ENCODE data around the gene USP34.
"Not testable (repeated sequence)": the region's sequence is repeated elsewhere in the genome, so short reads cannot be mapped to it uniquely, and the experiment has no call there.

USP34 gene

DNA sequence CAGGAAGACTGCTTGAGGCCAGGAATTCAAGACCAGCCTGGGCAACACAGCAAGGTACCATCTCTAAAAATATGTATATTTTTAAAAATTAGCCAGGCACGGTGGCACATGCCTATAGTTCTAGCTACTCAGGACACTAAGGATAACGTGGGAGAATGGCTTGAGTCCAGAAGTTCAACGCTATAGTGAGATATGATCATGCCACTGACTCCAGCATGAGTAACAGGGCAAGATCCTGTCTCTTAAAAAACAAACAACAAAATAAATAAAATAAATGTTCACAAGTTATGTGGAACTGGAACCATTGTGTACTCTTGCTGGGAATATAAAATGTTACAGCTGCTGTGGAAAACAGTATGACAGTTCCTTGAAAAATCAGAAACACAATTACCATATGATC is 47.2 kb downstream of the USP34 start:
- DNase-seq (ENCODE audit: low spot score), result no peak

DNA sequence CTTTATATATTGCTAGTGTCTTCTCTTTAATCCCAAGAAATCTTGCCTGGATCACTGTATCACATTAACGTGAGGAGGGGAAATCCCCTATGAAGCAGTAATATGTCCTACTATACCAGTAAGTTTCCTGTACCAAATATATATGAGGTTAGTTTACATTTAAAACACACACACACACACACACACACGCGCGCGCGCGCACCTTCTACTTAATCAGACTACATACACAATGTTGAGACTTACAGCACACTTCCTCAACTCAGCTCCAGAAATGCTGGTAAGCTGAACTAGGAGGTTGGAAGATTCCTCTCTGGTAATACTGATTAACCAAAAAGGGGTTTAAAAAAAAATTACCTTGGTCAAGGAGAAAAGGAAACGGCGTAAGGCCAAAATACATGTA is 49.3 kb downstream of the USP34 start:
- DNase-seq (ENCODE audit: low spot score), result no peak

DNA sequence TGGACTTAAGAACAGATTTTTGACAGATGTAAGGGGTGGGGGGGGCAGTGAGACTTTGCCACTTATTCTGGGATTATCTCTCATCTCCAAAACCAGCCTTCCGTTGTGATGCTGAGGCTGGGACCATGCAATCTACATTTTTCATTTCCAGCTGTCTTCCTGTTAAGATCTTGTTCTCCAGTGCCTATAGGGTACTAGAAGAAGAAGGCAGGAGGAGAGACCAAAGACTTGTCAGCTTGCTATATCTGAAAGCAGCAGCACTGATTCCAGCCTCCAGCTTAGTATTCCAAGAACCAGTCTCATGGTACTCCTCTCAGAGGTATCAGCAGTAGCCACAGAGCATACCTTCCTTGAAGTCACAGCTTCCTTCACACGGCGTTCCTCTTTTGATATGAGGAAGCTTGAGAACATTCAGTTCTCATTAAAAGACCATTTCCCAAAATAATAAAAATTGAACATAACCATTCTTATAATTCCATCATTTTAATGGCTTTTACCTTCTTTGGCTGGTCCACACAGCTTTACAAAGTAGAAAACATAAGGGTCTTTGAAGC is 49.8 kb downstream of the USP34 start:
- no peak for DNase-seq (ENCODE audit: low spot score)

DNA sequence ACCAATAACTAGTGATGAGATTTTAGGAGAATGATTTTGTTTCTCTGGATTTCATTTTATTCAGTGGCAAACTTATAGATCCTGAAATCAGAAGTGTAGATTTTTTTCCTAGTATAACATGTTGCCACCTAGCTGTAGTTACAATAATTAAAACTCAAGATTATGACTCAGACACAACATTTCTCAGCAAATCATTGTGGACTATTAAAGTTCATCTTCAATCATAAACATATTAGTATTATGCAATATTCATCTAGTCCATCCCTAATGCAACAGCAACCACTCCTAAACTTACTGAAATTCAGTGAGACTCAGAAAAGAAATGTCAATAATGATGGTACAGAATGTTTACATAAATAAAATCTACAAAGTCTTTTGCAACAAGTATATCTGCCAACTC is 51.3 kb downstream of the USP34 start:
- no peak for DNase-seq (ENCODE audit: low spot score)

DNA sequence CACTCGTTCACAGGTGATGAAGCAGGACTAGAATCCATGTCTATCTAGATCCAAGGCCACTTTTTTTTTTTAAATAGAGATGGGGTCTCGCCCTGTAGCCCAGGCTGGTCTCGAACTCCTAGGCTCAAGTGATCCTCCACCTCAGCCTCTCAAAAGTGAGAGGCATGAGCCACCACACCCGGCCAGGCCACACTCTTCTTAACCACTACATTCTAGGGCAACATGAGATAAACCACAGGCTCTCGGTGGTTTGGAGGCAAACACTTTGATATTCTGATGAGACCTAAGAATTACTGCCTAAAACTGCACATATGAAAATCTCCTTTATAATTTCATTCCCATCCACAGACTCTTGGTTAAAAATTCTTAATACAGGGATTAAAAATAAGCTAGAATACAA is 51.8 kb downstream of the USP34 start:
- no peak for DNase-seq (ENCODE audit: low spot score)

DNA sequence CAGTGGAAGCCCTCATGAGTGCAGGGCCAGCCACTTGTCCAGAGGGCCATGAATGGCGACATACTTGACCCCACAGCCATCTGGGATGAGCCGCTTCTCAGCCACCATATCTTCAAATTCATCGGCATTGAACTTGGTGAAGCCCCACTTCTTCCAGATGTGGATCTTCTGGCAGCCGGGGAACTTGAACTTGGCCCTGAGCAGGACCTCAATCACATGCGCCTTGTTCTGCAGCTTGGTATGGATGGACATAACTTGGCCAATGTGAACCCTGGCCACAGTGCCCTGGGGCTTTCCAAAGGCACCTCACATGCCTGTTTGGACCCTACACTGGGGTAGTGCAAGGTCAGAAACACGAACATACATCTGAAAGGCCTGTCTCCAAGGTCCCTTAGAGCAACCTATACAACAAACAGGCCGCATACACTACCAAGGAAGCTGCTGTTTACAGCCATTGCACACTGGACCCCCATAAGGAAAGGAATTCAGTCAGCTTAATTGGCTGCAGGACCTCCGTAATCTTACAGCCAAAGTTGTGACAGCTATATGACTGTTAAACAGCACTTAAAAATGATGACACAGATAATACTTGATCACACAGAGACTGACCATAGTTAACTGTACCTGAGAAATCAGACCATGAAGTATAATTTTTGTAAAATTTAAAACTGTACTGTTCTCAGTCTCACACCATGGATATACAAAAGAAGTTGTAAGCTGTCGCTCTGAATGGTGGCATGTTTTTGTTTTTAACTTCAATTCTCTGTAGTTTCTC is 53.8 kb downstream of the USP34 start:
- DNase-seq (ENCODE audit: low spot score), result no peak

DNA sequence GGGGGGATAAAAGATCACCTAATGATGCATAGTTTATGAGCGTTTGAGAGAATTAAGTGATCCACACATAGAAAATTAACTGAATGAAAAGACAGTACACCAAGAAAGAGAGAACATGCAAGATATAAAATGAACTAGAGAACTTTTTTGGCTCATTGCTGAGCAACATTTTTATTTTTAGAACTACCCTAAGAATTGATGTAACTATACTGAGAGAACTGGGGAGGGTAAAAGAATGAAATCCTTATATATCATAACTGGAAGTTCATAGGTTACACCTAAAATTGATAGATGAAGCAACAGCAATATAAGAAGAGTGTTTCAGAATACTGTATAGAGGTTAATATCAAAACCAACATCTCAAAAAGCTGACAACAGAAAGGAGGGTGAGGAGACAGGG is 55.6 kb downstream of the USP34 start:
- DNase-seq (ENCODE audit: low spot score), result no peak

DNA sequence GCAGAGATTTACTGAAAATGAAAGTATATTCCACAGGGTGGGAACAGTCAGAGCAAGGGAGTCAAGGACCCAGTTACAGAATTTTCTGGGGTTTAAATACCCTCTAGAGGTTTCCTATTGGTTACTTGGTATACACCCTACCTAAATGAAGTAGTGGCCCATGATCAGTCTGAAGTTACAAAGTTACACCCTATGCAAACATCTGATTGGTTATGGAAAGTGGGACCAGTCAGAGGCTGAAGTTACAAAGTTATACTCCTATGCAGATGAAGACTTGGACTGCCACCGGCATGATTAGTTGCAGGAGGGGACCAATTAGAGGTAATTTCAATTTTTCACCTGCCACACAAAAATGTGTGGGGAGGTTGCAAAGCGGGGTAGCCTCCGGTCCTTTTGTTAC is 56.2 kb downstream of the USP34 start:
- no peak for DNase-seq (ENCODE audit: low spot score)

DNA sequence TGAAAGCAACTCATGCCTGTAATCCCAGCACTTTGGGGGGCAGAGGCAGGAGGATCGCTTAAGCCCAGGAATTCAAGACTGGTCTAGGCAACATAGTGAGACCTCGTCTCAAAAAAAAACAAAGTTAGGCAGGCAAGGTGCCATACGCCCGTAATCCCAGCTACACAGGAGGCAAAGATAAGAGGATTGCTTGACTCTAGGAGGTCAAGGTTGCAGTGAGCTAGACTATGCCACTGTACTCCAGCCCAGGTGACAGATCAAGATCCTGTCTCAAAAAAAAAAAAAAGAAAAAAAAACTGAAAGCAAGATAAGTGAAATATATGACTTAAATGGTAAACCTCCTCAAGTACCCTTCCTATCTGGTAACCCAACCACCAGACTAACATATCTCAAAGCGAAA is 59.8 kb downstream of the USP34 start:
- DNase-seq (ENCODE audit: low spot score), result no peak

DNA sequence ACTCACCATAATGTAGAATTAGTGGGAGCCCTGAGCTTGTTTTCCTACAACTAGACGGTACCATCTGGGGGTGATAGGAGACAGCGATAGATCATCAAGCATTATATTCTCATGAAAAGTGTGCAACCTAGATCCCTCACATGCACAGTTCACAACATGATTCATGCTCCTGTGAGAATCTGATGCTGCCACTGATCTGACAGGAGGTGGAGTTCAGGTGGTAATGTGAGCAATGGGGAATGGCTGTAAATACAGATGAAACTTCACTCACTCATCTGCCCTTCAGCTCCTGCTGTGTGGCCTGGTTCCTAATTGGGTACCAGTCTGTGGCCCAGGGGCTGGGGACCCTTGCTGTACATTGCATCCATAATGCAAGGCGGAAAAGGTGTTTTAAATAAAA is 60.7 kb downstream of the USP34 start:
- DNase-seq (ENCODE audit: low spot score), result no peak

DNA sequence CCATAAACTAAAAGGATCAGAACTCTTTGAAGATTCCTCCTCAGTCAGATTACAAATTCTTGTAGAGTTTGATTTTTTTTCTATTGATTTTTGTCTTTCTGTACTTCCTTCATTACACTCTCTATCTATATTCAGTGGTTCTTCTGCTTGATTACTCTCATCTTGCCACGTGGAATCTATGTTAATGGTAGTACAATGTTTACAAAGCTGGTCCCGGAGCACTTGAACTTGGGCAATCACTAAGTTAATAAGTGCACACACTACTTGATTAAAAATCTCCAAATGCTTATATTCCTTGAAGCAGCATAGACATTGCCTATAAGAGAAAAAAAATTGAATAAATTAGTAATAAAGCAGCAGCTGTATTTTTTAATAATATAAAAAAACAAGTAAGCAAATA is 65.1 kb downstream of the USP34 start:
- no peak for DNase-seq (ENCODE audit: low spot score)

DNA sequence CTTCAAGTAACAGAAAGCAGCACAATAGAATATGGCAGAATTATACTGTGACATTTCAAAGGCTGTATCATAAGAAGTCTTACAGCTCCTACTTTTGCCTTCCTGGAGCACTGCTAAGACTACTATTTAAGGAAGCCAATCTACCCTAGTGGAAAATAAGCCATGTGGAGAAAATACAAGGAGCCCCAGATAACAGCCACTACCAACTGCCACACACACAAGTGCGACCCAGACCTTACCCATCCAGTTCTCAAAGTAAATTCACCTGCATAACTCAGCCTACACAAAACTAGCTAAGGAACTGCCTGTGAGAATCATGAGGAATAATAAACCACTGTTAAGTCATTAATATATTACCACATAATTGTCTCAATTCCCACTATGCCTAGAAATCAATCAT is 66.4 kb downstream of the USP34 start:
- DNase-seq (ENCODE audit: low spot score), result no peak

DNA sequence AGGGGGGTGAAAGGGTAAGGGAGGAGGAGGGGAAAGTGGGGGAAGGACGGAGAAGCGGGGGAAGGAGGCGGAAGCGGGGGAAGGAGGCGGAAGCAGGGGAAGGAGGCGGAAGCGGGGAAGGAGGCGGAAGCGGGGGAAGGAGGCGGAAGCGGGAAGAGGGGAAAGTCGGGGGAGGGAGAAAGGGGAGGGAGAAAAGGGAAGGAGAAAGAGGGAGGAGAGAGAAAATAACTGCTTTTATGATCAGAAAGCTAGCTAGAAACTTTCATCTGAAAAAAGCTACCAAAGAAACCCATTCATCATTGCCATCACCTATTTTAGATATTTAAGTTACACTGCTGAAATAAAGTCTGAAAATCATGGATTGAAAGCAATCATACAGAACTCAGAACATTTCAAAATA is 72.5 kb downstream of the USP34 start:
- no peak for DNase-seq (ENCODE audit: low spot score)

DNA sequence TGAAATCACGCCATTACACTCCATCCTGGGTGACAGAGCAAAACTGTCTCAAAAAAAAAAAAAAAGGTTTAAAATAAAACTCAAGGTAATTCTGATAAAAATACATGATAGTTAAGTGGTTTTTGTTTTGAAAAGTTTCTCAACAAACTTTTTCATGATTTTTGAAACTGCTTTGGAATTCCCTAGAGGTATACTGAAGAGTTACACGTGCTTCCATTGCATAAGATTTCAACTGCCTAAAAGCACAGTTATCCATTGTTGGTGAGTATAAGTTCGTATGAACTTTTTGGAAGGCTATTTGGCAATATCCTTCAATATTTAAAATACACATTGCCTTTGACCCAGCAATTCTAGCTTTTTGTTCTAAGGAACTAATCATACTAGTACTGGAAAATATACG is 74.9 kb downstream of the USP34 start:
- no peak for DNase-seq (ENCODE audit: low spot score)

DNA sequence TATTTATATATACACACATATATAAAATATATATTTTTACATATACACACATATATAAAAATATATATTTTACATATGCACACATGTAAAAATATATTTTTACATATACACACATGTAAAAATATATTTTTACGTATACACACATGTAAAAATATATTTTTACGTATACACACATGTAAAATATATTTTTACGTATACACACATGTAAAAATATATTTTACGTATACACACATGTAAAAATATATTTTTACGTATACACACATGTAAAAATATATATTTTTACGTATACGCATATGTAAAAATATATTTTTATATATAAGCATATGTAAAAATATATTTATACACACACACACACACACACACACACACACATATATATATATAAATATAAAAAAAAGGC is 83.3 kb downstream of the USP34 start:
- not testable (repeated sequence) for DNase-seq (ENCODE audit: low spot score)

DNA sequence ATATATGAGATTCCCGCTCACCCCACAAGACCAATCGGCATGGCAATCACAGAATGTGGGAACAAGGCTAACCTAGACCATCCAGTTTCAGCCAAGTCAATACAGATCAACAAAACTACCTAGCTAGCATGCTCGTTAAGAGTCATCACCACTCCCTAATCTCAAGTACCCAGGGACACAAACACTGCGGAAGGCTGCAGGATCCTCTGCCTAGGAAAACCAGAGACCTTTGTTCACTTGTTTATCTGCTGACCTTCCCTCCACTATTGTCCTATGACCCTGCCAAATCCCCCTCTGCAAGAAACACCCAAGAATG is 90.0 kb downstream of the USP34 start:
- not testable (repeated sequence) for DNase-seq (ENCODE audit: low spot score)

DNA sequence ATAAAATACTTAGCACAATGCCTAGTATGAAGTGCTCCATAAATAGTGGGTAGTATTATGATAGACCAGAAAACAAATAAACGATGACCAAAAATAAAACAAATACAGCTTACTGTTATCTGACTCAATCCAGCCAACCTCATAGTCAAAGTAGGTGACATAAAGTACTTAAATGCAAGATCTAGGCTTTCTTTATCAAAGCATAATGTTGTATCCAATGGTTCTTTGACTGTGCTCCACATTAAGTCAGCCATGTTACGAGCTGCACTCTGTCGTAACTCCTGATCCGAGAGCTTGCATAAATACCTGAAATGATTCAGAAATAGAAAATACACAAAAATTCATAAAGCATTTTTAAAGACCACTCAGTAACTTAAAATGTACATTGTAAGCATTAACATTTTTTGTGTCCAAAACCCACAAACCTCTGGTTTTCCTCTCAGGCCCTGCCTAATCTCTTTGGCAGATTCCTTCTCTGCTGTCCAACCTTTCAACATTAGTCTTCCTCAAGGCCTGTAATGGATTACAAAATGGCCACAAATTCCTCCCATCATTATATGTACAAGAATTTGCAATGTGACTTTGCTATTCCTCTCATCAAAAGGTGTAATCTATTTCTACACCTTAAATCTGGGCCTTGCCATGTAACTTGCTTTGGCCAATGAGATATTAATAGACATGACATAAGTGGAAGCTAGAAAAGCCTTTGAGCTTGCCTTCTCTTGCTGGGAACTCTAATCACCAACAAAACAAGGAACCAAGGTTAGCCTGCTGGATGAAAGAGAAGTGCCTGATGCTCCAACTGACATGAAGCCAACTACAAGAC is 90.6 kb downstream of the USP34 start:
- no peak for DNase-seq (ENCODE audit: low spot score)

DNA sequence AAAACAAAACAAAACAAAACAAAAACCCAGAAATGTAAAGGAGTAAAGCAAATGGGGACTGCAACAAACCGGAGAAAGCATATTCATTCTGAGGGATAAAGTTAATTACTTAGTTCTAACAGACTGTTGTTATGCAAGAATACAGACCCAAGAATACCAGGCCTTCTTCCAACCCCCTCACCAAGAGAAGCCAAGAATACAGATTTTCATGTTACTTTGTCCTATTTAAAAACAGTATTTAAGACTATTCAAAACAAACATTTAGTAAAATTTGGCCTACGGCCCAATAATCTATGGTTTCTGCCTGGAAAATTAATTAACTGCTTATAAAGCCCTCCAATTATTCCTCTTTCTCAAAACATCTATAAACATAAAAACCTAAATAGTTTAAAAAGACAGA is 91.4 kb downstream of the USP34 start:
- DNase-seq (ENCODE audit: low spot score), result no peak

DNA sequence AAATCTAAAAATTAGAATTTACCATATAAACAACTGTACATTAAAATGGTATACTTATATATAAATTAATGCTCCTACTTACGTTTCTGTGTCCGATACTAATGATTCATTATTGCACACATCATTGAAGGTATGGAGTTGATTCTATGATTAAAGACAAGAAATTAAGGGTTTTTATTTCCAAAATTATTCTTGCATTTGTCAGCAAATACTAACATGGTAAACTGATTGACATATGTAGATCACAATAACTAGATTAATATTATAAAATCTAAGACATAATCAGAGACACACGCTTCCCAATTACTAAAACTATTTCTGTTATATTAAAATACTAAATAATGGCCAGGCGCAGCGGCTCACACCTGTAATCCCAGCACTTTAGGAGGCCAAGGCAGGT is 92.6 kb downstream of the USP34 start:
- no peak for DNase-seq (ENCODE audit: low spot score)

DNA sequence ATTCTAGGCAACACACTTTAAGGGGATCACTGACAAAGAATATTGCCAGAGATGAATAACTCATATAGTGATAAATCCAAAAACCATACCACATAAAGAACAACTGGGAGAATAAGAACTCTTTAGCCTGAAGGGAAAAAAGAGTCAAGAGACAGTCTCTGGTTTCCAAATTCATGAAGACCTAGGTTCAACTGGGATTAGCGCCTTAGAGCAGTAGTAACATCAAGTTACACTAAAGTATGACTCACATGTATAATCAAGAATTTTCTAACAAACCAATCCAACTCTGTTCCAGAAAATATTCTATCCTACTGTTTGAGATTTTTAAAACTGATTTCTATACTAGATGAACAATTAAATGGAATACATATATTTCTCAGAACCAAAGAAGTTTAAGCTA is 93.8 kb downstream of the USP34 start:
- no peak for DNase-seq (ENCODE audit: low spot score)

DNA sequence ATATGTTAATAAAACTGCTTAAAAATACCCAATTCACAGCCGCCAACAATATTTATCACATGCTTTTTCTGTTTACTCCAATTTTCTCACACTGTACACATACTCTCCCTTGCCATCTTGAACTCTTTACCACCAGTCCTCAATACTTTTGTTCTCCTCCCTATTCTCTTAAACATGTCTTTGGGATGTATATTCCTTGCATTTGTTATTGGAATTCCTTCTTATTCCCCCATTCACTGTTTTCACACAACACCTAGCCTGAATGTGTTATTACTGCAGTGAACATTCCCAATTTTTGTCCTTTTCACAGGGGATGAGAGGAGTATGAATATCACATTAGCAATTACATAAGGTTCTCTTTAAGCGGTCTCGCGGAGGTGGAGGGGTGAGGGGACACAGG is 94.7 kb downstream of the USP34 start:
- DNase-seq (ENCODE audit: low spot score), result no peak

DNA sequence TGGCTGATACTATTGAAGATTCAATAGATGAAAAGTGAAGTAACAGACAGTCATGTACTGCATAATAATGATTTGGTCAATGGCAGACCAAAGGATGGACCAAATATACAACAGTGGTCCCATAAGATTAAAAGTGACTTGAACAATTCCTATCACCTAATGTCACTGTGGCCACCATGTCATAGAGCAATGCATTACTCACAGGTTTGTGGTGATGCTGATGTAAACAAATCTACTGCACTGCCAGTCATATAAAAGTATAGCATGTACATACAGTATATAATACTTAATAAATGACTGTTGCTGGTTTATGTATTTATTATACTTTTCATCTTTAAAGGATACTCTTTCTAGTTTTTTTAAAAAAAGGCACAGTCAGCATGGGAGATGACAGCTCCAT is 99.9 kb downstream of the USP34 start:
- no peak for DNase-seq (ENCODE audit: low spot score)

Data from AG08395 (cell line).